Fibroblast of mammary gland (primary cell): ENCODE data around the gene PKD1L1.

Source experiments
- DNase-seq: peaks from one replicate; pipeline ENCODE4 v3.0.0-alpha.2; 2010; ENCODE audit warnings: low read depth
- H3K4me3 ChIP-seq: 2 replicates; pipeline ENCODE4 v1.5.1; 2011; ENCODE audit warnings: low read depth, mild to moderate bottlenecking, low read length, moderate library complexity; ENCODE audit not compliant: control insufficient read depth
- TF ChIP-seq, protein P1 (sequence below): conservative IDR thresholded peaks from 2 replicates; pipeline ENCODE4 v1.5.1; 2011; ENCODE audit warnings: low read depth, low read length, inconsistent platforms; ENCODE audit not compliant: control insufficient read depth, insufficient read depth

The PKD1L1 gene

GRCh38 chr7:47775238-47775637, 173.0 kb downstream of the PKD1L1 start:
- TF ChIP-seq, protein P1, sequence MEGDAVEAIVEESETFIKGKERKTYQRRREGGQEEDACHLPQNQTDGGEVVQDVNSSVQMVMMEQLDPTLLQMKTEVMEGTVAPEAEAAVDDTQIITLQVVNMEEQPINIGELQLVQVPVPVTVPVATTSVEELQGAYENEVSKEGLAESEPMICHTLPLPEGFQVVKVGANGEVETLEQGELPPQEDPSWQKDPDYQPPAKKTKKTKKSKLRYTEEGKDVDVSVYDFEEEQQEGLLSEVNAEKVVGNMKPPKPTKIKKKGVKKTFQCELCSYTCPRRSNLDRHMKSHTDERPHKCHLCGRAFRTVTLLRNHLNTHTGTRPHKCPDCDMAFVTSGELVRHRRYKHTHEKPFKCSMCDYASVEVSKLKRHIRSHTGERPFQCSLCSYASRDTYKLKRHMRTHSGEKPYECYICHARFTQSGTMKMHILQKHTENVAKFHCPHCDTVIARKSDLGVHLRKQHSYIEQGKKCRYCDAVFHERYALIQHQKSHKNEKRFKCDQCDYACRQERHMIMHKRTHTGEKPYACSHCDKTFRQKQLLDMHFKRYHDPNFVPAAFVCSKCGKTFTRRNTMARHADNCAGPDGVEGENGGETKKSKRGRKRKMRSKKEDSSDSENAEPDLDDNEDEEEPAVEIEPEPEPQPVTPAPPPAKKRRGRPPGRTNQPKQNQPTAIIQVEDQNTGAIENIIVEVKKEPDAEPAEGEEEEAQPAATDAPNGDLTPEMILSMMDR: no peak
- no peak for DNase-seq
- H3K4me3 ChIP-seq: no peak overlapping the region

GRCh38 chr7:47772492-47772891, 175.8 kb downstream of the PKD1L1 start:
- H3K4me3 ChIP-seq: no peak overlapping the region
- TF ChIP-seq, protein P1: no peak
- no peak for DNase-seq

DNA sequence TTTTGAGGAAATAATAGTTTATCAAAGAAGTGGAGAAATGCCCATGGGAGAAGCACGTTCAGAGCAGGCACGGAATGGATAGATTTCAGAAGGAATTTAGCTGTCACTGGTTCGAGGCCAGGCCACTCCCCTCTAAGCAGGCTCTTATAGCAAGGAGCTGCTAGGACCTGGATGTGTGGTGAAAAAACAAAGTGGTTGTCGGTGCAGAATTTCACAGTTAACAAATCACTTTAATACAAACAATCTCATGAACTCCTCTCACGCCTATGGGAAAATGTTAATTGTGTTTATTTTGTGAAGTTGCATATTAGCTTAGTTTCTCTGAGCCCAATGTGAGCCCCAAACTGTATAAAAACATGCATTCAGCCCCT, 176.3 kb downstream of the PKD1L1 start:
- H3K4me3 ChIP-seq: no peak overlapping the region
- DNase-seq: no peak
- TF ChIP-seq, protein P1: no peak

GRCh38 chr7:47771336-47771989, 176.8 kb downstream of the PKD1L1 start:
- no peak overlapping the region for H3K4me3 ChIP-seq
- no peak for DNase-seq
- TF ChIP-seq, protein P1: no peak

- TF ChIP-seq, protein P1: no peak
- no peak overlapping the region for H3K4me3 ChIP-seq
- DNase-seq: no peak
Measured at GRCh38 chr7:47766126-47766525, 182.1 kb downstream of the PKD1L1 start.

- TF ChIP-seq, protein P1: no peak
- no peak for DNase-seq
- H3K4me3 ChIP-seq: no peak overlapping the region
Measured at GRCh38 chr7:47765373-47765979, 182.8 kb downstream of the PKD1L1 start.
